Measurements from ENCODE around the gene UCK2. TPM values are rescaled to one million over a fixed set of nuclear protein-coding genes. Genes with fewer than 3 reads are reported as not detected.

The UCK2 gene
- total and polyA plus RNA-seq, 2 of the 8 experiments (the other 6 are each of a cell fraction or from before 2014, with no cell fraction given) = 103 to 109 TPM

DNA sequence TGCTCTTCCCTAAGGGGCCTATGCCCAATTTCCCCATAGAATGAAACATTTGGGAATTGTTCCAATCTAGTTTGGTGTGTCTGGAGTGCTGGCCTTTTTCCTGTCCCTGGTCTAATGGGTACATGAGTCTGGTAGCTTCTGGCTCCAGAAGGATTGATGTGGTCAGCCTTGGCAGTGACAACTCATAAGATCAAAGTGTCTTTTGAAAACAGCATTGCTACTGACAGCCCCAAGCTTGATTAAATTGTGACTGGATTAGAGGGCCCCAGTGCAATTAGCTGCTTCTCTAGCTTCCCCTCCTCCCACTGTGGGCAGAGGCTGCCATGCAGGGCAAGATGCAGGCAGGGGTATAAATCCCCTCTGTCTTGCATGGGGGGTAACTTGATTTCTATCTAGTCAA, 130.9 kb downstream of the UCK2 start:
- Histone ChIP-seq H3K23ac (ENCODE audit: insufficient read length) (no peak overlapping the region), H3K36me3 (ENCODE audit: control insufficient read depth in 2 of 4, insufficient read depth in 4 of 4, low read length in 3 of 4) (no peaks in the 10 kb centered on the region), H3K4me3 (ENCODE audit: extremely low read depth in 1 of 4, insufficient read depth in 2 of 4, low read depth in 3 of 4, low read length in 4 of 4) (no peak overlapping the region), H2AK5ac (ENCODE audit: low read depth, low read length) (no peak overlapping the region), H2BK15ac (ENCODE audit: low read length) (no peak overlapping the region), H3K4me1 (replicated peaks in 1 of 4; ENCODE audit: control insufficient read depth in 3 of 4, insufficient read depth in 4 of 4, low read length in 3 of 4) (no peaks in the 10 kb centered on the region), H3K79me1 (ENCODE audit: low read depth, low read length) (no peaks in the 10 kb centered on the region), H4K5ac (ENCODE audit: insufficient read length, low read depth, low read length) (no peak overlapping the region), H2BK12ac (ENCODE audit: low read depth, low read length) (no peak overlapping the region), H3K23me2 (ENCODE audit: low read depth, low read length) (no peaks in the 10 kb centered on the region), H3K27ac (ENCODE audit: low read depth, low read length) (no peak overlapping the region), H3K56ac (replicated peaks; ENCODE audit: insufficient read length, low read depth, low read length) (no peak overlapping the region), H3K79me2 (ENCODE audit: control insufficient read depth in 1 of 2, insufficient read depth in 2 of 2, low read length in 2 of 2) (no peaks in the 10 kb centered on the region), H3K4me2 (ENCODE audit: insufficient read depth in 1 of 2, low read depth in 2 of 2, low read length in 2 of 2) (no peak overlapping the region), H2AFZ (ENCODE audit: low read length) (no peak overlapping the region), H3K18ac (ENCODE audit: extremely low read depth, low read length) (no peak overlapping the region), H3K9ac (replicated peaks in 1 of 4; ENCODE audit: extremely low read depth in 1 of 4, low read depth in 3 of 4, low read length in 3 of 4) (no peak overlapping the region), H2BK5ac (ENCODE audit: low read depth, low read length) (no peak overlapping the region), H2BK20ac (ENCODE audit: low read length) (no peak overlapping the region), H3K14ac (ENCODE audit: insufficient read length) (no peak overlapping the region), H2BK120ac (replicated peaks; ENCODE audit: low read depth, low read length) (no peak overlapping the region), H4K20me1 (replicated peaks in 1 of 2; ENCODE audit: control insufficient read depth in 1 of 2, insufficient read depth in 2 of 2, low read length in 2 of 2) (no peaks in the 10 kb centered on the region), H4K8ac (ENCODE audit: extremely low read depth, insufficient read depth, low read length) (no peak overlapping the region), H3K27me3 (replicated peaks in 1 of 4; ENCODE audit: control insufficient read depth in 3 of 4, extremely low read depth in 1 of 4, insufficient read depth in 3 of 4, low read length in 3 of 4) (no peaks in the 10 kb centered on the region), H4K91ac (replicated peaks; ENCODE audit: insufficient read length, low read length) (no peak overlapping the region), H3K9me3 (ENCODE audit: insufficient read depth in 2 of 2, low read depth in 1 of 2, low read length in 1 of 2) (no peaks in the 10 kb centered on the region; a peak in 1 of 4 replicates), H3K4ac (replicated peaks; ENCODE audit: insufficient read length, low read depth, low read length) (no peak overlapping the region)
- FAIRE-seq = no peak
- ChIA-PET POLR2A (ENCODE audit: partially characterized antibody) (interaction anchor here (1.0 kb wide), 1 partner anchor 896 kb away, joined by 3 read pairs; no protein-coding TSS in a partner anchor), CTCF (ENCODE audit: partially characterized antibody) (interaction anchor here (1.3 to 2.7 kb wide), 4 partner anchors 8 to 206 kb away, joined by 4 to 9 read pairs (median 6); no protein-coding TSS in a partner anchor)
- DNase-seq (ENCODE audit: low read depth in 1 of 2, low spot score in 2 of 2) = no peak
- TF ChIP-seq SP2 (IDR thresholded peaks at IDR 0.05; ENCODE audit: low read length) = no peak
- no peak for TF ChIP-seq RXRA (IDR thresholded peaks at IDR 0.05; ENCODE audit: insufficient read depth, low read depth, low read length)
- TF ChIP-seq CTBP2 (IDR thresholded peaks at IDR 0.05; ENCODE audit: borderline replicate concordance, insufficient read depth, insufficient read length, low read length) = no peak
- TF ChIP-seq MAFK (IDR thresholded peaks at IDR 0.05; ENCODE audit: low read depth, low read length) = no peak

Data from H1 (cell line).